ENCODE results near the gene ZNF582.
"Not testable (repeated sequence)": the region's sequence is repeated elsewhere in the genome, so short reads cannot be mapped to it uniquely, and the experiment has no call there.

The ZNF582 gene

DNA sequence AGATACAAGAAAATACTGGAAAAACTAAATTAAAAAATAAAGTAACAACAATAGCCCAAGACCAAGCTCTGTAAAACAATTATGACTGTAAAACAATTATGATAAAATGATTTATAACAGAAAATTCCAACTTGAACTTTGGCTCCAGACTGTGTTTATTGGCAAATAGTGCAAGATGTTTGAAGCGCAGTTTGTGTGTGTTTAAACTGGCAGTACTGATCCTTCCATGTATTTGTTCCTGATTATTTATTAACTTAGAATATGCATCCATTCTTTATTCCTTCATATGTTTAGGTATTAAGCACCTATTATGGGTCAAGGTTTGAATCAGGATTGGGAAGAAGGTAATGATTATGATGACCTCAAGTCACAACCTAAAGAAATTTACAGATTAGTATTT, 37.8 kb downstream of the ZNF582 start:
- DNase-seq: no peak

DNA sequence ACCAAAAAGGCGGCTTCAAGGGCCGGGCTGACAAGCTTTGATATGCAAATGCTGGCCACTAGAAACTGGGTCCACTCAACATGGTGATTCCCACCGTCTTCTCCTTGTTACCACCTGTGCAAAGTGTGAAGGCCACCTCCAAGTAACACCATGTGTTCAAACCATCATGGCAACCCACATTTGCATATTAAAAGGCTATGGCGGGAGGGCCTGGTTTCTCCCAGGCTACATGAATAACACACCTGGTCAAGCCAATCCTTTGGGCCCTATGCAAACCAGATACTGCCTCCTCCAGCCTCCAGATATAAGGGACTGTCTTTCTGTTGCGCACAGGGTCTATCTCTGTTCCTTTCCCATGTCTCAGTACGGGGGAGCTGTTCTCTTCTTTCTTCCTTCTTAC, 42.1 kb downstream of the ZNF582 start:
- no peak for DNase-seq

DNA sequence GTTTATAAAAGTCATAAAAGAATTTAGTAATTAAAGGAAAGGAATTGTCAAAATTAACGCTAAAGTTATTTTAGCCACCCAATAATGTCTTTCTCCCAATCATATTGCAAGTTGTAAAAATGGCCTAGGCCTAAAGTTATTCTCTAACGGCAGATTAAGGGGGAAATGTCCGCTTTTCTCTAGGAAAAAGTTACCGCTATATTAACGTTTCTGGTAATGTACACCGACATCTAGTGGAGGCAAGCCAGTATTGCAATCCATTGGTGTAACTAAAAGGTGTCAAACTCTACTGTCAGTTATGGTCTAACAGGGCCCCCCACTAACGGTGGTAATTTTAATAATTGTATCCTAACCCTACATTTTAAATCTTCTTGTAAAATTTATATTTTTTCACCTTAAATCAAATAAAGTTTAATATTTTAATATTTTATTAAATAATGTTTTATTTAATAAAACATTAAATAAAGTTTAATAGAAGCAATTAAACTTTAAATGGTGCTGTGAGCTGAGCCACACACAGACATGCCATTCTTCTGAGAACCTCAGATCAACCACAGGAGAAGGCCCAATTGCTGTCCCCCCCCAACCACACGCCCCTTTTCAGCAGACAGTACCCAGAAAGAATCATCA, 42.8 kb downstream of the ZNF582 start:
- no peak for DNase-seq

DNA sequence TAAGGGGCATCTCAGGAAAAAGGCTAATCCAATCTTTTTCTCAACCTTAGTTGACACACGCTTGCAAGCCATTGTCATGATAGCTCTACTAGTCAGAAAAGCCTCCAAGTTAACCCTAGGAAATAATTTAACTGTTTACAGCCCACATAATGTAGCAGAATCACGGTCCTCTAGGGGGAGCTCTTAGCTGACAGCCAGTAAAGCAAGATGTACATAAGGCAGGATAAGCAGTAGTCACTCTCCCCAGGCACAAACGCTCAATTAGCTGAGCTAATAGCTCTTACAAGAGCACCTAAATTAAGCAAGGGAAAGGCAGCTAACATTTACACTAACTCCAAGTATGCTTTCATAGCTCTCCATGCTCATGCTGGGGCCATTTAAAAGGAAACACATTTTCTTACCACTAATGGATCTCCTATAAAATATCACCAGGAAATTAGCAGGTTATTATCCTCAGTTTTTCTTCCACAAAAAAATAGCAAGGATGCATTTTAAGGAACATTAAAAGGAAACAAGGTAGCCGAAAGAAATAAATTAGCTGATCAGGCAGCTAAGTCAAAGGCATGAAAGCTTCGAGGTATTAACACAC, 45.0 kb downstream of the ZNF582 start:
- DNase-seq: no peak

DNA sequence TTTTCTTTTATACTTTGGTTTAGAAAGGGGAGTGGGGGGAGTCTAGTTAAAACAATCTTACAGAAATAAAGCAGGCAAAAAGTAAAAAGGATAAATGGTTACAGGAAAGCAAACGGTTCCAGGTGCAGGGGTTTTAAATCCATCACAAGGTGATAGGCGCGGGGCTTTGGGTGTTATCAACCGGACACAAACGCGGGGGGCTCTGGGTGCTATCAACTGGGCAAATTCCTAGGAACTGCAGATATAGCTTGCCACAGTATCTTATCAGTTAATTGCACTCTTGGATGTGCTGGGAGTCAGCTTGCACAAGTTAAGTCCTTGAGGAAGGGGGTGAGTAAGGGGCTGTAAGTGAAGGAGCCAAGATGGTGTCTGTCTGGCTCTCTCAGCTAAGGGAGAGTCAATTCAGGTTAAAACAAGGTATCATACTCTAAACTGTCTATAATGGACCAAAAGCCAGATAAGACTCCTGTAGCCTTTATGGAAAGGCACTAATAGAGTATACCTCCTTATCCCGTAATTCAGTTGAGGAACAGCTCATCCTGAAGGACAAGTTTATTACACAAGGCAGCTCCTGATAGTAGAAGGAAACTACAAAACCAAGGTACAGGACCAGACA, 46.1 kb downstream of the ZNF582 start:
- DNase-seq: no peak

DNA sequence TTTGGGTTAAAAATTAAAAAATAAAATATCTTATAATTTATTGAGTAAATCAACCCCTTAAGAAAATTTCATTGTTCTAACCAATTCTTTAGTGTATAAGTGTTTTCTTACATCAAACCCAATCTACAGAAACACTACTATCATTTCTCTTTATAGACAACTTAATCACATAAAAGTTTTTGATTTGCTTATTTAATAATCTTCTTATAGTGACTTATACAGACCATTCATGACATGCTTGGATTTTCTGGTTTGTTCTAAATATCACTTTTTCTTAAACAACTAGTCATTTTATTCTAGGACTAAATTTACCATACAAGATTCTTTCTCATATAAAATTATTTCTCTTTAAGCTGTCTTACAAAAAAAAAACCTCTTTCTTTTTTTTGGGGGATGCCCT, 51.4 kb downstream of the ZNF582 start:
- no peak for DNase-seq

DNA sequence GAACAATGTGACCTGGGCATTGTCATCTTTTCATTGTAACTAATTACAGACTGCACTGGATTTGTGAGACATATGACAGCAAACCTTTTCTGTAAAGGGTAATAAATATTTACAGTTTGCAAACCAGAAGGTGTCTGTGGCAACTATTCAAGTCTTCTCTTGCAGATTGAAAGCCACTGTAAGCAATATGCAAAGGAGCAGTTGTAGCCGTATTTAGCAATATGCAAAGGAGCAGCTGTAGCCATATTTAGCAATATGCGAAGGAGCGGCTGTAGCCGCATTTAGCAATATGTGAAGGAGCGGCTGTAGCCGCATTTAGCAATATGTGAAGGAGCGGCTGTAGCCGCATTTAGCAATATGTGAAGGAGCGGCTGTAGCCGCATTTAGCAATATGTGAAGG, 54.3 kb downstream of the ZNF582 start:
- DNase-seq: peak in 1 of 58 donors; percentile 13

DNA sequence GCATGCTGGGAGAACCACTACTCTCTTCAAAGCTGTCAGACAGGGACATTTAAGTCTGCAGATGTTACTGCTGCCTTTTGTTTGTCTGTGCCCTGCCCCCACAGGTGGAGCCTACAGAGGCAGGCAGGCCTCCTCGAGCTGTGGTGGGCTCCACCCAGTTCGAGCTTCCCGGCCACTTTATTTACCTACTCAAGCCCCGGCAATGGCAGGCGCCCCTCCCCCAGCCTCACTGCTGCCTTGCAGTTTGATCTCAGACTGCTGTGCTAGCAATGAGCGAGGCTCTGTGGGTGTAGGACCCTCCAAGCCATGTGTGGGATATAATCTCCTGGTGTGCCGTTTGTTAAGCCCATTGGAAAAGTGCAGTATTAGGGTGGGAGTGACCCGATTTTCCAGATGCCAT, 56.3 kb downstream of the ZNF582 start:
- not testable (repeated sequence) for DNase-seq

DNA sequence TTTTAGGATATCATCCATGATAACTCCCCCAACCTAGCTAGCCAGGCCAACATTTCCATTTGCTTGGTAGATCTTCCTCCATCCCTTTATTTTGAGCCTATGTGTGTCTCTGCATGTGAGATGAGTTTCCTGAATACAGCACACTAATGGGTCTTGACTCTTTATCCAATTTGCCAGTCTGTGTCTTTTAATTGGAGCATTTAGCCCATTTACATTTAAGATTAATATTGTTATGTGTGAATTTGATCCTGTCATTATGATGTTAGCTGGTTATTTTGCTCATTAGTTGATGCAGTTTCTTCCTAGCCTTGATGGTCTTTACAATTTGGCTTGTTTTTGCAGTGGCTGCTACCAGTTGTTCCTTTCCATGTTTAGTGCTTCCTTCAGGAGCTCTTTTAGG, 58.0 kb downstream of the ZNF582 start:
- not testable (repeated sequence) for DNase-seq

DNA sequence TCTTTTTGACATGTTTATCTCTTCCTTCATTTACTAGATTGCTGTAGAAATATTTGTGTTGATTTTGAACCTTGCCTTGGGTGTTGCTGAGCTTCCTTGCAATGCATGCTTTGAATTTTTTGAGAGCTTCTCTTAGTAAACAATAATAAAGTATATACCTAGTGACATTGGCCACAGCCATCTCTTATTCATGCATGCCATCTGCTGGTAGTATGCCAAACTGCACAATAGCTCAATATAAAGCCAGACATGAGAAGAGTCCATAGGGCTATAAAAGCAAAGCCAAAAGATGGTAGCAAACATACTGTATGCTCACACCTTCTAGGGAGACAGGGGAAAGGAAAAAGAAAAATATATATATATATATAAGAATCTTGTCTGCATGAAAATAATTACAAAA, 59.8 kb downstream of the ZNF582 start:
- DNase-seq: no peak
